HuH-7 (cell line): ENCODE data around the gene KCNJ10.
A peak's percentile ranks its signal among the peaks of the same experiment; 100 is the strongest.

ENCODE experiments used
- DNase-seq: peaks from one replicate; pipeline ENCODE4 v3.0.0; 2011; ENCODE audit warnings: low spot score

Gene KCNJ10

DNA sequence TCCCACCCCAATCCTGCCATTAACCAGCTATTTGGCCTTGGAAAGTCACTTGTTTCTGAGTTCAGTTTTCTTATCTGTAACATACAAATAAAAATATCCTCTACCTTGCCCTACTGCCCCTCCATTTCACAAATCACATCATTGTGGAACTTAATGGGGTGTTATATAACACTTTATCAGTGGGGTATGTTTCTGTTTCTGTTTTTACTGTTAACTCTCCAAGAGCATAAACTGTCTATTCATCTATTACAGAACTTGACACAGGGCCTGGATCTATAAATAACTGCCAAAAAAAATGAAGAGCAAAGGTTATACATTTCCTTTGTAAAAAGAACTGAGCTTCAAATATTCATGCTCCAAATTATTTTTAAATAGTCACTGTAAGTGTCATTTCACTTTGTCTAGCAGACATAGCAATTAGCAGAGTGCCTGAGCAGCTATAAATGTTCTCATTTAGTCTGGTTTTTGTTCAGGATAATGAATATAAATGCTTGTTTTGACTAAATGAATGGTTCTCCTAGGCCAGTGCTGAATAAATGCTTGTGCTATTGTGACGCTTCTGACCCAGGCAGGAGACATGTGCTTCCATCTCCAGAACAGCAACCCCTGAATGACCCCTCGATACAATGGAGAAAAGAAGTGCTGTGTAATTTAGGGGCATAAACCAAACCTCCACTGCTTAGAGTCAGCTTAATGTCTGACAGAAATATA is 45.6 kb downstream of the KCNJ10 start:
- DNase-seq, result no peak

- no peak for DNase-seq
These were observed 47.3 kb downstream of the KCNJ10 start for GRCh38 chr1:160022330-160023310.

DNA sequence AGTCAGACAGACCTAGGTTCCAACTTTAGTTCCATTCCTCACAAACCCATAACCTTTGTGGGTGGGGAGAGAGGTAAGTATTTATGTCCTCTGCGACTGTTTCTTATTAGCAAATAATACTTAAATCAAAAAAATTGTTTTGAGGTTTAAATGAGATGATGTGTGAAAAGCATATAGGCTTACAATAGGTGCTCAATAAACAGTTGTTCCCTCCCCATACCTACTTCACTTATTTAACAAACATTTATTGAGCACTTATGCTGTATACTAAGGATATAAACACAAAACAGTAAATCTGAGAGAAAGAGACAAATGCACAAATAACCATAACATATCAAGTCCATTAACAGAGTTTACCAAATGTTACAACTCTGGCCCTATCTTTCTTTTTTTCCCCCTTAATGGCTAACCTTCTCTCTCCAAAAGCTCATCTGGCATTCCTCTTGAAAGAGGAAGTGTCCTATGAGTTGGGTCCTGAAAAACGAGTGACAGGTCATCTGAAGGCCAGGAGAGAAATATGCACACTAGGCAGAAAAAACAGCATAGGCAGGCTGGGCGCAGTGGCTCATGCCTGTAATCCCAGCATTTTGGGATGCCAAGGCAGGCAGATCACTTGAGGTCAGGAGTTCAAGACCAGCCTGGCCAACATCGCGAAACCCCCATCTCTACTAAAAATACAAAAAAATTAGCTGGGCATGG is 48.4 kb downstream of the KCNJ10 start:
- no peak for DNase-seq

- no peak for DNase-seq
These were observed 49.8 kb downstream of the KCNJ10 start for GRCh38 chr1:160020196-160020595.

GRCh38 chr1:160018900-160019299 is 51.1 kb downstream of the KCNJ10 start:
- DNase-seq, result no peak

- DNase-seq, result no peak
These were observed 51.6 kb downstream of the KCNJ10 start for GRCh38 chr1:160018347-160018746.

DNA sequence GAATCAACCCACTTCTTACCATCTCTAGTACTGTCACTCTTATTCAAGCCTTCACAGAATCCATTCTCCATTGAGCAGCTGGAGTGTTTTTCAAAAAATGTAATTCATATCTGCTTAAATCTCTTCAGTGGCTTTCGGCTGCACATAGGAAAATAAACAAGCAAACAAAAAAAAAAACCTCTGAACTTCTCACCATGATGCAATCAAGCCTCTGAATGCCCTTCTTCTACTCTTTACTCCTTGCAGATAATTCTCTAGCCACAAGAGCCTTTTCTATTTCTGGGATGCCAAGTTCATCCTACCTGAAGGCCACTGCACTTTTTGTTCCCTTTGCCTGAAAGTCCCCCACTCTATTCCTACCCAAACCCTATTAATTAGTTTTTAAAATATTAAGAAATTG is 52.4 kb downstream of the KCNJ10 start:
- no peak for DNase-seq

GRCh38 chr1:160011781-160012180 is 58.2 kb downstream of the KCNJ10 start:
- DNase-seq, result no peak

DNA sequence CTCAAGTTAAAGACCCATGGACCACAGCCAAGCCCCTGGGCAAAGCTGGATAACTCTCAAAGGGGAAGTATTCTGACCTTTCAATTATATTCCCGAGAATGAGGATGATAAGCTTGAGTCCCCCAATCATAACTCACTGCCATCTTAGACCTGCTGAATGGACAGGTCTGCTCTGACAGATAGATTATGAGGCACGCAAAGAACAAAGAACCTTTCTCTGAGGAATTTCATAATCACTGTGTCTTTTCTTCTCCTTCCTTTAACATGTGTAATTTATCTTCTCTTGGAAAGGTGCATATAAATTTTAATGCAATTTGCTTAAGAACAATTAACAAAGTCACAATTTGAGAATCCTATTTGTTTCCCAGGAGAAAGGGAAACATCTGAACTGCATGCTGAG is 60.2 kb downstream of the KCNJ10 start:
- no peak for DNase-seq

GRCh38 chr1:160009081-160009480 is 60.9 kb downstream of the KCNJ10 start:
- no peak for DNase-seq

DNA sequence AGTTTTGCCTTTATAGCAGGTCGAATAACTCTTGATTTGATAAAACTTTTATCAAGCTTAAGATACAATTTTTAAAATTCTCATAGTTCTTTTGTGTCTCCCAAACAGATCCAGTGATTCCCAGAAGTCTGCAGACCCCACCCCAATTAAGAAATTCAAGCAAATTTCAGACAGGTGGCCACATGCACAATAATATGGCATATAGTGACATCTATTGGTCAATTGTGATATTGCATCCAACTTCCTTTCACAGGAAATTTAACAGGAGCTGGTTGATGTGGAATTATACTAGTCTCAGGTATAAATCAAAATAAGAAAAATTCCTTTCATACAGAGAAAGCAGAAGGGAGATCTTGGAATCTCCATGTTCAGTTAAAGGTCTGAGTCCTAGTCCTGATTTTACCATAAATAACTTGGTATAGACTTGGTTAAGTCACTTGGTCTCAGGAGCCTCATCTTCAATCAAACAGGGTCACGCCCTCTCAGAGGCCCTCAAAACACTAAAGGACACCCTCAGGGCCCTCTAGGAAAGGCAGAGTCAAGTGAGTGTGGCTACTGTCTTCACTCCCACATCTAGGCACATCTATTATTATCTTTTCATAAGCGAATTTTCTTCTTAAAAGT is 62.3 kb downstream of the KCNJ10 start:
- DNase-seq, result no peak

DNA sequence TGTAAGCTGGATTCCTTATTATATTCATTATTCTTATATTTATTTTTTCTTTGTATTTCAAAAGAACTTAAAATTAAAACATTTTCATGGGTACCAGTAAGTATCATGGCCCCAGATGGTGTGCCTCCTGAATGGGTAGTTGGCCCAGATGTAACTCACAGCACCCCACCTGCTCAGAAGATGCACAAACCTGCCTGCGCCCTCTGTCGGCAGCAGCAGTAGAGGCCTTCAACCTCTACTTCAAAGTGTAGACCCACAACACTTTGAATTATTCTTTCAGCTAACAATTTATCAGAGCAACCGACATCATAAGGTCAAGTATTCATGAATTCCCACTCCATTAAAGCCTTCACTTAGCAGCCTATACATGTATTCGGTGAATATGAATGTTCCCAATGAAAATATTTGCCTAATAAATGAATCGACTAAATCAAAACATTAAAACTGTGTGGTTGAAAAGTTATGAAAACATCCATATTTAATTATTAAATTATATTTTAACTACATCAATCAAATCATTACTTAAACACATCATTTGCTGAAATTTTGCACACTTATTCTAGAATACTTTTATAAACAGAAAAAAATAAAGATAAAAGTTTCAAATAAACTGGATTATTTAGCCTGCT is 63.5 kb downstream of the KCNJ10 start:
- DNase-seq, result peak; percentile 67

GRCh38 chr1:160005070-160005469 is 64.9 kb downstream of the KCNJ10 start:
- no peak for DNase-seq

GRCh38 chr1:160004425-160004824 is 65.5 kb downstream of the KCNJ10 start:
- no peak for DNase-seq

GRCh38 chr1:160004001-160004400 is 66.0 kb downstream of the KCNJ10 start:
- no peak for DNase-seq

GRCh38 chr1:160001440-160001839 is 68.5 kb downstream of the KCNJ10 start:
- DNase-seq, result no peak

DNA sequence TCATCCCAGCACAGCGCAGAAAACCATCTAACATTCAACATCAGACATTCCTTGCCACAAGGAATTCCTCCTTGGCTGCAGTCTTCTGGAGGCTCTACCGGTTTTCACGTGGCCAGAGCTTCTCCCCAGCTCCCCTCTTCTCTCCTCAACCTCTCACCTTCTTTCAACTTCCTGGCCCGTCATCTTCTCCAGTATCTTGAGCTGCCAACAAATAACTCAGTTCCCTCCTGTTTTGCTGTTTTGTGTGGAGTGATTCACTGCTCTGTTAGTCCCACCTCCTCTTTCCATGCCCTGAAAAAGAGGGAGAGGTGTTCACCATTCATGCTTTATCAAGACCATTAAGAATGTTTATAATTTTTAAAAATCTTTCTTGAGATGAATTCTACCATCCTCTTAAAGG is 70.8 kb downstream of the KCNJ10 start:
- no peak for DNase-seq

GRCh38 chr1:159996653-159997052 is 73.3 kb downstream of the KCNJ10 start:
- DNase-seq, result no peak

- DNase-seq, result no peak
These were observed 75.1 kb downstream of the KCNJ10 start for GRCh38 chr1:159994896-159995295.

GRCh38 chr1:159993911-159994310 is 76.0 kb downstream of the KCNJ10 start:
- no peak for DNase-seq

DNA sequence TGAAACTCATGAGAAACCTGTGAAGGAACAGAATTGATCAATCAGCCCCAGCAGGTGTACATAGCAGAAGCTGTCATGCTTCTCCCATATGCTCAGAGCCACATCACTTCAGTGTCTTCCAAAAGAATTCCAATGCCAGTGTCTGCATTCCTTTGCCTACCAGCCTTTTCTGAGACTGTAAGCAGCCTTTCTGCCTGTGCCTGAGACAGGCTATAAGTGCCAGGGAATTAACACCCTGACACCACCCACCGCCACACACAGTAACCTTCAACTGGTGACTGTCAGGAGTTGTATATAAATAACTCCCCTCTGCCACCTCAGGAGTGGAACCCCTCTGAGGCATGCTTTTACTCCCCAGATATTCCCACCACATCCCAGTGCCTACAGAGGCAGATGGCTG is 77.8 kb downstream of the KCNJ10 start:
- DNase-seq, result no peak

DNA sequence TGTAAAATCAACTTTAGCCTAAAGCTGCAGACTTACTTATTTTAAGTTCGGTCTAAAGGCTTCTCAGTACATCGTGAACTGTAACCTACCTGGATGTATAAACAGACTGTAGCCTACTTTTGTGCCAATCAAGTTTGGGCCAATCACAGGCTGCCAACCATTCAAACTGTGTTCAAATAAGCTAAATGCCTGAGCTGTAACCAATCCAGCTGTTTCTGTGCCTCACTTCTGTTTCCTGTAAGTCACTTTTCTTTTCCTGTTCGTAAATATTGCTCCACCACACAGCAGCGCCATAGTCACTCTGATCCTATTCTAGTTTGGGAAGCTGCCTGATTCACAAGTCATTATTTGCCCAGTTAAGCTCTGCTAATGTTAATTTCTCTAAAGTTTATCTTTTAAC is 78.4 kb downstream of the KCNJ10 start:
- peak; percentile 16 for DNase-seq
